GM12892 (cell line): ENCODE measurements around the gene ABCC6.
"Not testable (repeated sequence)": the region's sequence is repeated elsewhere in the genome, so short reads cannot be mapped to it uniquely, and the experiment has no call there.

Experiments used
- DNase-seq: peaks from one replicate; pipeline ENCODE4 v3.0.0; 2011; ENCODE audit not compliant: insufficient read length
- FAIRE-seq: peaks from 2 replicates; lab custom pipeline; 2011; peaks lifted over from hg19 to GRCh38; lab: Jason Lieb, UNC
- POLR2A ChIP-seq: IDR thresholded peaks from 2 replicates; pipeline ENCODE4 v1.6.1; 2011; ENCODE audit warnings: low read depth, low read length, control low read depth
- POLR2AphosphoS5 ChIP-seq: IDR thresholded peaks from 2 replicates; pipeline ENCODE4 v1.6.1; 2011; ENCODE audit warnings: low read depth, low read length, control low read depth
- TAF1 ChIP-seq: IDR thresholded peaks from 2 replicates; pipeline ENCODE4 v1.6.1; 2011; ENCODE audit warnings: low read depth, mild to moderate bottlenecking, control low read depth, low read length, borderline replicate concordance

ABCC6 gene

DNA sequence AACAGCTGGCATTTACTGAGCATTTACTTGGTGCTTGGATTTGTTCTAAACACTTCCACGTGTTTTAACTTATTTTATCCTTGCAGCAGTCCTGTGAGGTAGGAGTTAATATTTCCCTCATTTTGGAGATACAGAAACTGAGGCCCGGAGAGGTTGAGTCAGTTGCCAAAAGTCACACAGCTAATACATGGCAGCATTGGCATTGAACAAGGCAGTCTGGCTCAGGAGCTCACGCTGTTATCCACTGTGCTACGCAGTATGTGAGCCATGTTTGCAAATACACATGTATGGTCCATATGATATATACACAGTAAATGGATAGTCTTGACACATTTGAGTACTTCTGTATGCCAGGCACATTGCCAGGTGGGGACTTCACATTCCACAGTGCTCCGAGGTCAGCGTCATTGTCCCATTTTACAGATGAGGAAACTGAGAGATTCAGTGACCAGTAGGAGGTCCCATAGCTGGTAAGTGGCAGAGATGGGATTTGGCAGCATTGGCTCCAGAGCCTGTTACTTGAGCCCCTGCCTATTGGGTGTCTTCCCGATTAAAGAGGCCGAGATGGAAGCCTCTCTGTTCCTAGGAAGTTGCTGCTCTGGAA lies 110.7 kb downstream of the ABCC6 start:
- DNase-seq (no peak), FAIRE-seq (no peak)
- TF ChIP-seq POLR2AphosphoS5, result no peak
- no peak for TF ChIP-seq TAF1
- no peak for TF ChIP-seq POLR2A

DNA sequence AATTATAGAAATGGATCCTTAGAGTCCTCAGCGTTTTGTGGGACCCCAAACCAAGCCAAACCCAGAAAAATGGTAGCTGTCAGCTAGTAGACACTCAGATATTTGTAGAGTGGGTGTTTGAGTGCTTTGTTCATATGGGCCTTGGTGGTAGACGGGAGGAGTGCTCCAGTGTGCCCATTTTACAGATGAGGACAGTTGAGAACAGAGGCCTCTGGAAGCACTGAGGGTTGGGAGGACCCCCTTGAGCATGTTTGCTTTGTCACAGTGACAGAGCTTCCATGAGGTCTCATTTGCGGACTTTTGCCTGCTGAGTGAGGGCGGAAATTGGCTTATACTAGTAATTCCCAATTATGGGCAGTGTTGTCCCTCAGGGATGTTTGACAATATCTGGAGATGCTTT lies 111.7 kb downstream of the ABCC6 start:
- no peak for DNase-seq
- no peak for TF ChIP-seq POLR2AphosphoS5
- no peak for TF ChIP-seq POLR2A
- TF ChIP-seq TAF1, result no peak
- no peak for FAIRE-seq

DNA sequence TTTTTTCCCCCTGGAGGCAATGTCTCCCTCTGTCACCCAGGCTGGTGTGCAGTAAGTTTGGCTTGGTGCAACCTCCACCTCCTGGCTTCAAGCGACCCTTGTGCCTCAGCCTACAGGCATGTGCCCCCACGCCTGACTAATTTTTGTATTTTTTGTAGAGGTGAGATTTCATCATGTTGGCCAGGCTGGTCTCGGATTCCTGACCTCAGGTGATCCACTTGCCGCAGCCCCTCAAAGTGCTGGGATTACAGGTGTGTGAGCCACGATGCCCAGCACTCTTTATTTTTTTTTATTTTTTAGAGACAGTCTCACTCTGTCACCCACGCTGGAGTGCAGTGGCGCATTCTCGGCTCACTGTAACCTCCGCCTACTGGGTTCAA lies 113.2 kb downstream of the ABCC6 start:
- FAIRE-seq (no peak), DNase-seq (no peak)
- TF ChIP-seq TAF1, result no peak
- TF ChIP-seq POLR2A, result no peak
- no peak for TF ChIP-seq POLR2AphosphoS5

DNA sequence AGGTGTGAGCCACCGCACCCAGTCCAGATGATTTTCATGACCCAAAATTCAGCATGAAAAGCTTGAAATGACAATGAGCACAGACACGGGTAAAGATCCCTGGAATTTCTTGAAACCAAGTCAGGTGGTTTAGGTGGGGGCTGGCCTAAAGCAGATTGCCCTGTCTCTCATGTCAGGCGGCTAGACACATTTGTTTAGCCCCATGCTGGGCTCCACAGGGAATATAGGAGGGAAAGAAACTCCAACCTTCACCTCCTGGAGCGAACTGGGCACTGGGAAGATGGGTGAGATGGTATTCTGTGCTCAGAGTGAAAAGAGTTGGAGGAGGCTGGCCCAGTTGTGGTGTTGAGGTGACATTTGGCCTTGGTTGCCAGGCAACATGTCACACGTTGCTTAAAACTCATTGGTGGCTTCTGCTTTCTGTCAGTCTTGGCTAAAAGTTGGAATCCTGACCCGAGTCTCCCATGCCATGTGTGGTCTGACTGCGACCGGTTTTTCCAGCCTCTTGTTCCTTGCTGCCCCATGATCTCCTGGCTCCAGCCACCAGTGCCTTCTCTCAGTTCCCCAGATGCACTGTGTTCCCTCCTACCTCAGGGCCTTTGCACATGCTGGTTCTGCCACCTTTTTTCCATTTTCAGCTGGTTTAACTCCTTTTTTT lies 113.7 kb downstream of the ABCC6 start:
- no peak for DNase-seq
- FAIRE-seq, result no peak
- TF ChIP-seq TAF1 (no peak), POLR2AphosphoS5 (no peak), POLR2A (no peak)

DNA sequence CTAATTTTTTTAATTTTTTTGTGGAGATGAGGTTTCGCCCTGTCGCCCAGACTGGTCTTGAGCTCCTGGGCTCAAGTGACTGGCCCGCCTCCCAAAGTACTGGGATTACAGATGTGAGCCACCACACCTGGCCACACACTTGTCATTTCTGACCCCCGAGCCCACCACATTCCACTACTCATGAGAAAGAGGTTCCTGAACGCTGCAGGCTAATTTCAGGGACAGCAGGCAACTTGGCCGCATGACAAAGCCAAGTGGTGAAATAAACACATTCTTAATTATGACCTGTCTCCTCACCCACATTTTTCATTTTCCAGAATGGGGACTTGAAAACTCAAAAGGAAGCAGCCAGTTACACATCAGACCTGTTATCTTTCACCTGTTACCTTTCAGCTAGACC lies 114.5 kb downstream of the ABCC6 start:
- TF ChIP-seq POLR2AphosphoS5 (no peak), TAF1 (no peak), POLR2A (no peak)
- DNase-seq (no peak), FAIRE-seq (no peak)

DNA sequence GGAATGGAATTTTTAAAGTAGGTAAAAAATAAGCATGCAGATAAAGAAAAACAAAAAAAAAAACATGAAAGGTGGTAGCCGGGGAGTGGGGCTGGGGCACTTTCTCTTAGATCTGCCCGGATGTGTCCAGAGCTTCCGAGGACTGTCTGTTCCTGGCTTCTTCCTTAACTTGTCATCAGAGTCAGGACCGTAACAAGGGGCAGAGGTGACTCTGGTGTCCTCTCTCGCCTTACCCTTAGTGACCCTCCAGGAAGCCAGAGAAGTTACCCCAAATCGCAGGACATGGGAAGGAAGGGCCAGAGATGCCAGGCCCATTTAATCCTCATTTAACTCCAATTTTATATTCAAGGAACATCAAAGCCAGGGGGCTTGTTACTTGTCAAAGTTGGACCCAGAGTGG lies 115.5 kb downstream of the ABCC6 start:
- no peak for DNase-seq
- no peak for FAIRE-seq

DNA sequence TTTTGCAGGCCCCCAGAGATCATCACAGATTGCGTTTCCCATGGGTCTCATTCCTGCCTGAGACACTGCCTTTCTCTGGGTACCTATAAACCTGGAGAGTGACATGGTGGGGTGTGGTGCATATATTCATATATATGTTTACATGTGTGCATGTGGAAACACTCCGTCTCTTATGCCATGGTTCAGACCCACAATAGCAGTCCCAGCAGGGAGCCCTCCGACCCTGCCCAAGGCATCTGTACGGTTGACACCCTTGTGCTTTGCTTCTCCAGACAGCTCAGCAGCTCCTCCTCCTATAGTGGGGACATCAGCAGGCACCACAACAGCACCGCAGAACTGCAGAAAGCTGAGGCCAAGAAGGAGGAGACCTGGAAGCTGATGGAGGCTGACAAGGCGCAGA lies 116.8 kb downstream of the ABCC6 start:
- DNase-seq (no peak), FAIRE-seq (no peak)
- no peak for TF ChIP-seq TAF1
- TF ChIP-seq POLR2AphosphoS5, result no peak
- no peak for TF ChIP-seq POLR2A

More for the DNA sequence above, 115.5 kb downstream of the ABCC6 start:
- TF ChIP-seq POLR2AphosphoS5 (no peak), TAF1 (no peak), POLR2A (no peak)

DNA sequence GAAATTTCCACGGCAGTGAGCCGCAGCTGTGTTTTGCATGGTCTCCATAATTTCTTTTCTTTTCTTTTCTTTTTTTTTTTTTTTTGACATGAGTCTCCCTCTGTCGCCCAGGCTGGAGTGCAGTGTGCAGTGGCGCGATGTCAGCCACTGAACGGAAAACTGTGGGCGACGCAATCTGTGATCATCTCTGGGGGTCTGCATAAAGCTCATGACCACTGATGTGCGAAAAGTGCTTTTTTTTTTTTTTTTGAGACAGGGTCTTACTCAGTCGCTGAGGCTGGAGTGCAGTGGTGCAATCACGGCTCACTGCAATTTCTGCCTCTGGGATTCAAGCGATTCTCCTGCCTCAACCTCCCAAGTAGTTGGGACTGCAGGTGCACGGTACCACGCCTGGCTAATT lies 117.6 kb downstream of the ABCC6 start:
- no peak for DNase-seq
- no peak for FAIRE-seq
- no peak for TF ChIP-seq POLR2AphosphoS5
- TF ChIP-seq TAF1, result no peak
- TF ChIP-seq POLR2A, result no peak

DNA sequence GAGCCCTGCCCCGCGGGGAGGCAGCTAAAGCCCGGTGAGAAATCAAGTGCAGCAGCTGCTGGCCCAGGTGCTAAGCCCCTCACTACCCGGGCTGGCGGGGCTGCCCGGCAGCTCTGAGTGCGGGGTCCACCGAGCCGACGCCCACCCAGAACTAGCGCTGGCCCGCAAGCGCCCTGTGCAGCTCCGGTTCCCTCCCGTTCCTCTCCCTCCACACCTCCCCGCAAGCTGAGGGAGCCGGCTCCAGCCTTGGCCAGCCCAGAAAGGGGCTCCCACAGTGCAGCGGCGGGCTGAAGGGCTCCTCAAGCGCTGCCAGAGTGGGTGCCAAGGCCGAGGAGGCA lies 118.5 kb downstream of the ABCC6 start:
- not testable (repeated sequence) for FAIRE-seq

DNA sequence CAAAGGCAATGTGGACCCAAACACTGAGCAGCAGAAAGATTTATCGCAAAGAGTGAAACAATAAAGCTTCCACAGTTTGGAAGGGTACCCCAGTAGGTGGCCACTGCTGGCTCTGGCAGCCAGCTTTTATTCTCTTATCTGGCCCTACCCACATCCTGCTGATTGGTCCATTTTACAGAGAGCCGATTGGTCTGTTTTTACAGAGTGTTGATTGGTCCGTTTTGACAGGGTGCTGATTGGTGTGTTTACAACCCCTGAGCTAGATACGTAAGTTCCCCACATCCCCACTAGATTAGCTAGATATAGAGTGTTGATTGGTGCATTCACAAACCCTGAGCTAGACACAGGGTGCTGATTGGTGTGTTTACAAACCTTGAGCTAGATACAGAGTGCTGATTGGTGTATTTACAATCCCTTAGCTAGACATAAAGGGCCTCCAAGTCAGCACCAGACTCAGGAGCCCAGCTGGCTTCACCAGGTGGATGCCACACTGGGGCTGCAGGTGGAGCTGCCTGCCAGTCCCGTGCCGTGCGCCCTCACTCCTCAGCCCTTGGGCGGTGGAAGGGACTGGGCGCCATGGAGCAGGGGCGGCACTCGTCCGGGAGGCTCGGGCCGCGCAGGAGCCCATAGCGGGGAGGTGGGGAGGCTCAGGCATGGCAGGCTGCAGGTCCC lies 119.0 kb downstream of the ABCC6 start:
- not testable (repeated sequence) for FAIRE-seq, DNase-seq

More for the DNA sequence above, 118.5 kb downstream of the ABCC6 start:
- not testable (repeated sequence) for DNase-seq

DNA sequence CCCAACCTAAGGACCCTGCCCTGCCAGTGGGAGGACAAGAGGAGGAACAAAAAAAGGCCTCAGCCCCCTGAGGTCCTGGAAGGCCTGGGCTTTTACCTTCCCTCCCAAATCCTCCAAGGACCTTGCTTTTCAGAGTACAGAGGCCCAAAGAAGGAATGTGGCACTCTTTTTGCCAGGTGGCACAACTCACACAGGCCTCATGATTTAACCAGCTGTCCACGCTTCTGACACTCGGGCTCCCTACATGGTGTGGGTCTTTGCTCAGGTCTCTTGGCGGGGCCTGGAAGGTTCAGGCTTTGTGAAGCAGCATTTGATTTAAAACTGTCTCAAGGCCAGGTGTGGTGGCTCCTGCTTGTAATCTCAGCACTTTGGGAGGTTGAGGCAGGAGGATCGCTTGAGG lies 120.6 kb downstream of the ABCC6 start:
- no peak for FAIRE-seq
- DNase-seq, result no peak
- no peak for TF ChIP-seq POLR2AphosphoS5
- no peak for TF ChIP-seq TAF1
- no peak for TF ChIP-seq POLR2A

DNA sequence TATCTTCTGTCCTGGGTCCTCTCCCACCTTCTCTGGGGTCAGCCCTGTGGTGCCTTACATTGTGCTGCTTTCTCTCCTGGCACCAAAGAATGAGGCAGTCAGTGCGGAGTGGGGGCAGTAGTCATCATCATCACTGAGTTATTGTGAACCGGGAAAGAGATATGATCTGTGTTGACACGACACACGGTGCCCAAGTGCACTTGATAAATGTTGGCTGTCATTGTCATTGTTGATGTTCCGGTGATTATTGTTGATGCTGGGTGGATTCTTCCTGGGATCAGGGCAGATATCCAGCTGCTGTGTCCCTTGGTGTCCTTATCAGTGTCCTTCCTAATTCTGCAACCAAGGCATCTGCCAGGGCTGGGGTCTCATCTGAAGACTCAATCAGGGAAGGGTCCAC lies 121.7 kb downstream of the ABCC6 start:
- FAIRE-seq (no peak), DNase-seq (no peak)
- no peak for TF ChIP-seq TAF1
- TF ChIP-seq POLR2A, result no peak
- TF ChIP-seq POLR2AphosphoS5, result no peak
